Endometrial microvascular endothelial cells (primary cell): ENCODE results near the gene SPATA33. TPM values are rescaled to one million over a fixed set of nuclear protein-coding genes. Genes with fewer than 3 reads are reported as not detected.

ENCODE experiments used
- total RNA-seq: library from RNA; depleted of rRNA; stranded (reverse); fragments of >200 nt; gene quantifications from one replicate; pipeline ENCODE4 v1.2.3, GENCODE V29; 2015; ENCODE audit errors: inconsistent ontology term

Gene SPATA33
- total RNA-seq, 1 donor from 2014 or later: 7.9 TPM

Other genes starting within 250 kb of the SPATA33 start
- gene ANKRD11, start 167.3 kb upstream of the SPATA33 start, total RNA-seq: 72.5 TPM
- 67.8 TPM for gene SPG7, start 149.4 kb upstream of the SPATA33 start, total RNA-seq
- 4,119 TPM for gene RPL13, start 97.2 kb upstream of the SPATA33 start, total RNA-seq
- gene CPNE7, start 82.1 kb upstream of the SPATA33 start, total RNA-seq: 22.9 TPM
- gene DPEP1, start 44.2 kb upstream of the SPATA33 start, total RNA-seq: not detected
- gene CHMP1A, start 128 bp upstream of the SPATA33 start, total RNA-seq: 110 TPM
- 58.4 TPM for gene CDK10, start 28.9 kb downstream of the SPATA33 start, total RNA-seq
- gene SPATA2L, start 43.9 kb downstream of the SPATA33 start, total RNA-seq: 14.0 TPM
- 3.4 TPM for gene VPS9D1, start 63.1 kb downstream of the SPATA33 start, total RNA-seq
- gene ZNF276, start 63.7 kb downstream of the SPATA33 start, total RNA-seq: 24.6 TPM
- gene FANCA, start 158.8 kb downstream of the SPATA33 start, total RNA-seq: 33.1 TPM
- gene SPIRE2, start 170.6 kb downstream of the SPATA33 start, total RNA-seq: 0.19 TPM
- 165 TPM for gene TCF25, start 215.8 kb downstream of the SPATA33 start, total RNA-seq